ENCODE measurements around the gene MYO7B. TPM values are rescaled to one million over a fixed set of nuclear protein-coding genes. Genes with fewer than 3 reads are reported as not detected.
A peak's percentile ranks its signal among the peaks of the same experiment; 100 is the strongest.

Gene MYO7B
- total and polyA plus RNA-seq, 9 of the 15 experiments (the other 6 are each of a cell fraction or from before 2014, with no cell fraction given) = 0.08 TPM; not detected in 8

DNA sequence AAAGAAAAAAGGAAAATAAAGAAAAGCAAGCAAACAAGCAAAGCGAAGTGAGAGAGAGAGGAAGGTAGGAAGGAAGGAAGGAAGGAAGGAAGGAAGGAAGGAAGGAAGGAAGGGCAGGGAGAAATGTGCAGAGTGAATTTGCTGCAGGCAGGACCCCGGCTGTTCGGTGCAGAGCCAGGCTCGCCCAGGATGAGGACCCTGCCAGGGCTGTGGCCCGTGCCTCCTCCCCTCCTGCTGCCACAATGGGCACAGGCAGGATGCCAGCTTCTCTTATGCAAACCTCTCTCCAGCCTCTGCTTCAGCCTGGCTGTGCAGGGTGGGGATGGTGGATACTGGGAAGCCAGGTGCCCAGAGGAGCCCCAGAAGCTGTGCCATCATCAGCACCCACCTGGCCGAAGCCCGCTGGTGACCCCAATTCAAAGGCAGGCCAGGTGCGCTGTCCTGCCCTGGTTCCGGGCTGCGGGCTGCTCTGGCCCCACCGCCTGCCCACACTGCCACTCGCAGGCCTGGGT lies 113.7 kb downstream of the MYO7B start:
- H3K9me3 ChIP-seq (replicated peaks; ENCODE audit: control insufficient read depth, insufficient read depth, low read depth, low read length) = no peaks in the 10 kb centered on the region
- in situ Hi-C loops (cut with MboI) (no loop called here), intact Hi-C loops (cut with micrococcal nuclease) (loop anchor here (1.0 to 5.0 kb wide), 2 partner anchors 58 to 452 kb away; no protein-coding TSS in a partner anchor)
- no peak overlapping the region for H3K4me2 ChIP-seq (ENCODE audit: insufficient read depth, low read length)
- no peak overlapping the region for H2AFZ ChIP-seq (ENCODE audit: low read depth, low read length)
- peaks cover 54 to 85% of the 10 kb centered on the region in 2 experiments for H3K27me3 ChIP-seq (ENCODE audit: control insufficient read depth in 2 of 2, insufficient read depth in 2 of 2, low read length in 2 of 2)
- 32% methylated on average over 11 of the region's 12 CpGs for WGBS (ENCODE audit: insufficient coverage, low coverage, missing lambda C conversion rate)
- DNase-seq (ENCODE audit: extremely low read depth in 1 of 4, low spot score in 3 of 4) (no peak), ATAC-seq (no peak), FAIRE-seq (no peak)
- H3K27ac ChIP-seq (ENCODE audit: extremely low read depth, low read depth, low read length) = no peak overlapping the region
- POLR2A ChIA-PET = interaction anchor here (0.6 to 1.0 kb wide), 2 partner anchors 18 to 454 kb away, joined by 3 read pairs; no protein-coding TSS in a partner anchor
- TF ChIP-seq, protein P1, sequence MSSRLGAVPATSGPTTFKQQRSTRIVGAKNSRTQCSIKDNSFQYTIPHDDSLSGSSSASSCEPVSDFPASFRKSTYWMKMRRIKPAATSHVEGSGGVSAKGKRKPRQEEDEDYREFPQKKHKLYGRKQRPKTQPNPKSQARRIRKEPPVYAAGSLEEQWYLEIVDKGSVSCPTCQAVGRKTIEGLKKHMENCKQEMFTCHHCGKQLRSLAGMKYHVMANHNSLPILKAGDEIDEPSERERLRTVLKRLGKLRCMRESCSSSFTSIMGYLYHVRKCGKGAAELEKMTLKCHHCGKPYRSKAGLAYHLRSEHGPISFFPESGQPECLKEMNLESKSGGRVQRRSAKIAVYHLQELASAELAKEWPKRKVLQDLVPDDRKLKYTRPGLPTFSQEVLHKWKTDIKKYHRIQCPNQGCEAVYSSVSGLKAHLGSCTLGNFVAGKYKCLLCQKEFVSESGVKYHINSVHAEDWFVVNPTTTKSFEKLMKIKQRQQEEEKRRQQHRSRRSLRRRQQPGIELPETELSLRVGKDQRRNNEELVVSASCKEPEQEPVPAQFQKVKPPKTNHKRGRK (tag; IDR thresholded peaks at IDR 0.05) = peak; percentile 74
- no peak for TF ChIP-seq ATF3 (IDR thresholded peaks at IDR 0.05)
- no peak for TF ChIP-seq ATF3 (CRISPR knock-in tag; conservative IDR thresholded peaks at IDR 0.05)
- TF ChIP-seq ZEB2 (IDR thresholded peaks at IDR 0.05) = no peak
- TF ChIP-seq MBD2 (IDR thresholded peaks at IDR 0.05; ENCODE audit: borderline replicate concordance, low read depth) = no peak
- TF ChIP-seq HNRNPL (IDR thresholded peaks at IDR 0.05; ENCODE audit: low read depth, low read length) = 0 out of 2 replicates have a peak, but pooled peaks have one; percentile 23
- H3K9ac ChIP-seq (ENCODE audit: insufficient read depth in 1 of 2, low read depth in 2 of 2, low read length in 2 of 2) = no peak overlapping the region
- no peaks in the 10 kb centered on the region for H3K9me1 ChIP-seq (ENCODE audit: control insufficient read depth, insufficient read depth, low read length)
- H3K4me1 ChIP-seq (replicated peaks in 1 of 2; ENCODE audit: control insufficient read depth in 2 of 2, insufficient read depth in 2 of 2, low read length in 2 of 2) = peaks cover 0 to 40% of the 10 kb centered on the region in 2 experiments; a peak in 2 of 5 replicates
- H3K79me2 ChIP-seq (ENCODE audit: control insufficient read depth, insufficient read depth, low read length) = no peaks in the 10 kb centered on the region
- no TSS peak for BruUV-seq (replicated peaks)
- peaks cover 10% of the 10 kb centered on the region; the same call in 1 of the 2 replicates for H4K20me1 ChIP-seq (replicated peaks; ENCODE audit: control insufficient read depth, insufficient read depth, low read length)
- CTCF ChIA-PET (ENCODE audit: low intra/inter-chr PET ratio) = interaction anchor here (0.7 to 1.8 kb wide), 4 partner anchors 56 to 175 kb away, joined by 3 to 8 read pairs (median 5); no protein-coding TSS in a partner anchor
- no peak overlapping the region for H3K4me3 ChIP-seq
- no peaks in the 10 kb centered on the region for H3K36me3 ChIP-seq (ENCODE audit: control insufficient read depth, insufficient read depth, low read length)

Measured in K562 (cell line).